Lung (tissue), 12 donors: Measurements from ENCODE around the gene MYH16. TPM values are rescaled to one million over a fixed set of nuclear protein-coding genes. Genes with fewer than 3 reads are reported as not detected.
A peak's percentile ranks its signal among the peaks of the same experiment; 100 is the strongest.
"Not testable (repeated sequence)": the region's sequence is repeated elsewhere in the genome, so short reads cannot be mapped to it uniquely, and the experiment has no call there.

Experiments
- ATAC-seq: fragments of 200-7000 bp; cut with Tn5 transposase; one replicate; pipeline ENCODE4 v1.9.1; 2020; ENCODE audit warnings: moderate number of reproducible peaks; ENCODE audit not compliant: insufficient read depth, low FRiP score
- DNase-seq, 3 donors: peaks; one replicate each; pipeline ENCODE4 v3.0.0-alpha.2; 2013 to 2017
- H3K27ac ChIP-seq, 2 donors: one replicate each; pipeline ENCODE4 v1.5.1; 2013; ENCODE audit warnings: mild to moderate bottlenecking in 2 of 2, moderate library complexity in 2 of 2, control low read depth in 1 of 2, inconsistent platforms in 1 of 2, low read depth in 1 of 2, low read length in 1 of 2
- H3K27me3 ChIP-seq, 3 donors: one replicate each; pipeline ENCODE4 v1.5.1; 2013; ENCODE audit warnings: low read length in 2 of 3; ENCODE audit not compliant: control insufficient read depth in 3 of 3, insufficient read depth in 3 of 3
- H3K36me3 ChIP-seq, 4 donors: one replicate each; pipeline ENCODE4 v1.5.1; 2013; ENCODE audit warnings: low read length in 4 of 4, mild to moderate bottlenecking in 1 of 4, moderate library complexity in 1 of 4; ENCODE audit not compliant: control insufficient read depth in 4 of 4, insufficient read depth in 4 of 4
- H3K4me1 ChIP-seq, 5 donors: one replicate each; pipeline ENCODE4 v1.5.1; 2013; ENCODE audit warnings: low read length in 5 of 5, mild to moderate bottlenecking in 2 of 5, moderate library complexity in 1 of 5; ENCODE audit not compliant: control insufficient read depth in 5 of 5, insufficient read depth in 5 of 5
- H3K4me3 ChIP-seq: one replicate; pipeline ENCODE4 v1.5.1; 2013; ENCODE audit warnings: mild to moderate bottlenecking, control low read depth, moderate library complexity
- H3K9ac ChIP-seq, 2 donors: one replicate each; pipeline ENCODE4 v1.5.1; 2013; ENCODE audit warnings: low read length in 2 of 2, control low read depth in 1 of 2; ENCODE audit not compliant: insufficient read depth in 1 of 2
- H3K9me3 ChIP-seq, 4 donors: one replicate each; pipeline ENCODE4 v1.5.1; 2013; ENCODE audit warnings: low read length in 3 of 4, mild to moderate bottlenecking in 1 of 4, moderate library complexity in 1 of 4; ENCODE audit not compliant: control insufficient read depth in 4 of 4, insufficient read depth in 3 of 4
- WGBS, 2 donors: extraction: QIAGEN DNeasy Blood & Tissue Kit; methylation state at CpG; one replicate each; pipeline ENCODE4 v1.1.7; 2013; 5-methylcytosine and 5-hydroxymethylcytosine counted together
- polyA plus RNA-seq, 2 donors: library from polyadenylated mRNA; stranded (reverse); fragments of 200-250 nt; gene quantifications; one replicate each; pipeline ENCODE4 v1.2.1, GENCODE V29; 2013
- total RNA-seq, 2 donors: library from RNA; depleted of rRNA in 1 of 2; stranded (reverse); fragments of >200 nt in 1 of 2; gene quantifications; one replicate each; pipeline ENCODE4 v1.2.1, GENCODE V29; 2014 to 2021
- TF ChIP-seq, protein P1 (sequence below): IDR thresholded peaks from 2 replicates; pipeline ENCODE4 v1.5.1; 2012; ENCODE audit warnings: mild to moderate bottlenecking; ENCODE audit errors: control extremely low read depth, extremely low read depth
- donor health status: control.
- donor health status: control.
- donor health status: Bipolar disorder and iron deficiency.
- donor health status: healthy.
- donor health status: DM: yes; HTN: yes; CAD: no.

The MYH16 gene
- total and polyA plus RNA-seq, 4 donors: 0.04 to 0.07 TPM; not detected in 2

DNA sequence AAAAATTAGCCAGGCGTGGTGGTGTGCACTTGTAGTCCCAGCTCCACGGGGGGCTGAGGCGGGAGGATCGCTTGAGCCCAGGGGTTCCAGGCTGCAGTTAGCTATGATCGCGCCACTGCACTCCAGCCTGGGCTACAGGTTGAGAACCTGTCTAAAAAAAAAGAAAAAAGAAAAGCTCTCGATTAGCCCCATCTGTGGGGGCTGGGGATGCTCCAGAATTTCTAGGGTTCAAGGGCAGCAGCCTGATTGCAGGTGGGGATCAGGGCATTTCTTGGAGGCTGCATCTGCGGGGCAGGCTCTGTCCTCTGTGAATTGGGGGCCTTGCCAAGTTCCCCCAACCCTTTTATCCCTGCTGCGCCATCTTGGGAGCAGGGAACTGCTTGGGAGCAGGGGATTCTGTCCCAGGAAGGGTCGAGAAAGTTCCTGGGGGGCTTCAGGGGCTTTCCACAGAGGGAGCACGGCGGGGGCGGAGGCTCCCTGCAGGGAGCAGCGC is 52.4 kb downstream of the MYH16 start:
- H3K9me3 ChIP-seq: no peaks in the 10 kb centered on the region
- ATAC-seq (no peak), DNase-seq (no peak)
- peaks cover 0 to 19% (median 10%) of the 10 kb centered on the region in 5 donors for H3K4me1 ChIP-seq
- no peaks in the 10 kb centered on the region for H3K27me3 ChIP-seq
- peaks cover 0 to 1% (median 0%) of the 10 kb centered on the region in 4 donors for H3K36me3 ChIP-seq
- H3K27ac ChIP-seq: peak overlapping the region in 1 of 2 donors; percentile 76
- 33% methylated on average over 14 of the region's 14 CpGs for WGBS, 2 donors
- TF ChIP-seq, protein P1, sequence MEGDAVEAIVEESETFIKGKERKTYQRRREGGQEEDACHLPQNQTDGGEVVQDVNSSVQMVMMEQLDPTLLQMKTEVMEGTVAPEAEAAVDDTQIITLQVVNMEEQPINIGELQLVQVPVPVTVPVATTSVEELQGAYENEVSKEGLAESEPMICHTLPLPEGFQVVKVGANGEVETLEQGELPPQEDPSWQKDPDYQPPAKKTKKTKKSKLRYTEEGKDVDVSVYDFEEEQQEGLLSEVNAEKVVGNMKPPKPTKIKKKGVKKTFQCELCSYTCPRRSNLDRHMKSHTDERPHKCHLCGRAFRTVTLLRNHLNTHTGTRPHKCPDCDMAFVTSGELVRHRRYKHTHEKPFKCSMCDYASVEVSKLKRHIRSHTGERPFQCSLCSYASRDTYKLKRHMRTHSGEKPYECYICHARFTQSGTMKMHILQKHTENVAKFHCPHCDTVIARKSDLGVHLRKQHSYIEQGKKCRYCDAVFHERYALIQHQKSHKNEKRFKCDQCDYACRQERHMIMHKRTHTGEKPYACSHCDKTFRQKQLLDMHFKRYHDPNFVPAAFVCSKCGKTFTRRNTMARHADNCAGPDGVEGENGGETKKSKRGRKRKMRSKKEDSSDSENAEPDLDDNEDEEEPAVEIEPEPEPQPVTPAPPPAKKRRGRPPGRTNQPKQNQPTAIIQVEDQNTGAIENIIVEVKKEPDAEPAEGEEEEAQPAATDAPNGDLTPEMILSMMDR: no peak
- peak overlapping the region; percentile 21 to 76 for H3K9ac ChIP-seq
- peak overlapping the region; percentile 88 for H3K4me3 ChIP-seq

DNA sequence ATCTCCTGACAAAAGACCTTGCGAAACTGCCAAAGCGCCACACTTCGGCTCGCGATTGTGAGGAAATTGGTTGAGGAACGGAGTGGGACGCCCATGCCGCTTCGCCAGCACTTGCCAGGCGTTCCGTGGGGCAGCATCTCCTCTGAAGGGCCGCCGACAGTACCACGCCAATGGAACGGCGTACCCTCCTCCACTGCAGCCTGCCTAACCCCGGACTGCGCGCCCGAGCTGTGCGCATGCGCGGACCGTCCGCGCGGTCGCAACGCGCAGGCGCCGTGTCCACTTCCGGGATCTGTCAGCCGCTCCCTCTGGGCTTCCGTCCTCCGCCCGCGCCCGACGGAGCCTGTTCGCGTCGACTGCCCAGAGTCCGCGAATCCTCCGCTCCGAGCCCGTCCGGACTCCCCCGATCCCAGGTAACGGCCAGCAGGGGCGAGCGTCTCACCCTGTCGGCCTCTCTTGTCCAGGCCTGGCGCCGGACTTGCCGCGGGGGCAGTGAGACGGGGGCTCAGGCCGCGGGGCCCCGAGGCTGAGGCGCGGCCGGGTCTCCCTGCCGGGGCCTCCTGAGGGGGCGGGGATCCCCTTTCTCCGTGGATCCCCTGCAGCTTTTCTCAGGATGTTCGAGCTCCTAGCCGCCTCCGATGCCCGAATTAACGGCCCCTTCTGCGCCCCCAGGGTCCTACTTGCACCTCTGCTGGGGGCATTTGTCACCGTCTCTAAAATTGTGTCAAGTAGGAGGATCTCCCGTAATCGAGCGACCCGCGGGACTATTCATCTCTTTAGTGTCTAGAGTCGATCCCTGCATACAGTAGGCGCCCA is 53.2 kb downstream of the MYH16 start, which contains the start of gene ARPC1A:
ARPC1A (plus strand) TSS at position 307 of the 816 bp plus-strand sequence. CDS start 7,456 bp downstream, outside the sequence.
- peaks cover 0 to 25% (median 14%) of the 10 kb centered on the region in 5 donors for H3K4me1 ChIP-seq
- WGBS, 2 donors: 0% methylated on average over 74 to 82 of the region's 82 CpGs
- peak; percentile 92 for ATAC-seq

DNA sequence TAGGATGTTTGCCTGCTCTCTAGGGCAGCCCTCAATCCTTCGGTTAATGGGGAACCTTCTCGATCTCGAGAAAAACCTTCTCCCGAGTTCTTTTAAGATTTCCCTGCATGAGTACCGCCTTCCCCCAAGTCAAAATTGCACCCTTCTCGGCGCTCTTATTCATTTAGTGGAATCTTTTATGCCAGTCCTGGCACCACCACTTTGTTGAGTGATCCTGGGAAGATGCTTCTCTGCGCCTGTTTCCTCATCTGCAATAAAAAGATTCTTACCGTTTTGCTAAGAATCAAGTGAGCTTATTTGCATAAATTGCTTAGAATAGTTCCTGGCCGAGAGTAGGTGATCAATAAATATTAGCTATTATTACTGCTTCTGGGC is 53.8 kb downstream of the MYH16 start:
- no peak for ATAC-seq
- Histone ChIP-seq H3K27me3 (no peaks in the 10 kb centered on the region), H3K4me3 (peak overlapping the region; percentile 88), H3K4me1 (peaks cover 0 to 25% (median 15%) of the 10 kb centered on the region in 5 donors), H3K36me3 (peaks cover 0 to 3% (median 0%) of the 10 kb centered on the region in 4 donors), H3K9me3 (no peaks in the 10 kb centered on the region), H3K27ac (peak overlapping the region; percentile 89 to 90), H3K9ac (peak overlapping the region; percentile 84 to 92)
- WGBS, 2 donors: 2% methylated on average over 10 of the region's 10 CpGs
- DNase-seq: no peak
- TF ChIP-seq, protein P1: no peak

More for the DNA sequence above, 53.2 kb downstream of the MYH16 start, which contains the start of gene ARPC1A:
- Histone ChIP-seq H3K36me3 (peaks cover 0 to 1% (median 0%) of the 10 kb centered on the region in 4 donors), H3K27ac (peak within 1 kb of the TSS; percentile 89 to 90), H3K4me3 (peak within 1 kb of the TSS; percentile 88), H3K27me3 (no peaks in the 10 kb centered on the region), H3K9ac (peak within 1 kb of the TSS; percentile 84 to 92), H3K9me3 (no peaks in the 10 kb centered on the region)
- DNase-seq: peak; percentile 94 to 97 (median 95)
- TF ChIP-seq, protein P1: no peak

DNA sequence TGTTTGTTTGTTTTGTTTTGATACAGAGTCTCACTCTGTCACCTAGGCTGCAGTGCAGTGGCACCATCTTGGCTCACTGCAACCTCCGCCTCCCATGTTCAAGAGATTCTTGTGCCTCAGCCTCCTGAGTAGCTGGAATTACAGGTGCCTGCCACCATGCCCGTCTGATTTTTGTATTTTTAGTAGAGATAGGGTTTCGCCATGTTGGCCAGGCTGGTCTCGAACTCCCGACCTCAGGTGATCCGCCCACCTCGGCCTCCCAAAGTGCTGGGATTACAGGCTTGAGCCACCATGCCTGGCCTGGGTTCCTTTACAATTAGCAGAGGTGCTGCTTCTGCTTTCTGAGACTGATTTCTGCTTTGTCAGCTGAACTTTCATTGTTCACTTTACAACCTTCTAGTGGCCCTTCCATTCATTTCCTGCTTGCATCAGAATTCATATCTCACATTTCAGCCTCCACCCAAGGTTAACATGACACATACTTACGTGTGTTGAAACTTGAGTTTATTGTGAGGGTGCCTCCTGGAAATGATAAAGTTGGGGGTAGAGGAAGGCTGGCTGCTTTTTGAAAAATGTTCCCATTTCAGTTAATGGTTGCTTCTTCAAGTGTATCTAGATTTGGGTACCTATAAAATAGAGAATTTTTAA is 57.8 kb downstream of the MYH16 start:
- peak overlapping the region; percentile 33 to 49 for H3K27ac ChIP-seq
- H3K9me3 ChIP-seq, H3K27me3 ChIP-seq, H3K4me3 ChIP-seq, H3K9ac ChIP-seq: not testable (repeated sequence)
- ATAC-seq (peak; percentile 39), DNase-seq (peak in 2 of 3 donors; percentile 11 to 13)
- H3K36me3 ChIP-seq: peaks cover 7 to 11% (median 9%) of the 10 kb centered on the region in 4 donors
- H3K4me1 ChIP-seq: peaks cover 0 to 23% (median 15%) of the 10 kb centered on the region in 5 donors
- WGBS, 2 donors: 50 to 66% methylated on average over 8 of the region's 8 CpGs
